K562 (cell line): Measurements from ENCODE around the gene WDR54. TPM values are rescaled to one million over a fixed set of nuclear protein-coding genes. Genes with fewer than 3 reads are reported as not detected.

Experiments
- DACH1 ChIP-seq: fragments of 450-650 bp; IDR thresholded peaks from 2 replicates; pipeline ENCODE4 v1.6.1; 2018; ENCODE audit not compliant: partially characterized antibody
- ETS2 ChIP-seq: IDR thresholded peaks from 2 replicates; pipeline ENCODE4 v1.6.1; 2016; ENCODE audit warnings: borderline replicate concordance, missing genetic modification characterization, mild to moderate bottlenecking, moderate library complexity, missing compliant biosample characterization; ENCODE audit not compliant: poor library complexity, severe bottlenecking
- ETV5 ChIP-seq: sonication (generic); formaldehyde crosslinking; IDR thresholded peaks from 2 replicates; pipeline ENCODE4 v1.4.0; 2020; ENCODE audit warnings: low read depth, mild to moderate bottlenecking, missing genetic modification reagents
- GABPB2 ChIP-seq: fragments of 250-450 bp; sonication (Bioruptor Pico); conservative IDR thresholded peaks from 2 replicates; pipeline ENCODE4 v1.5.1; 2021; ENCODE audit warnings: mild to moderate bottlenecking
- HMG20A ChIP-seq: fragments of 450-650 bp; formaldehyde crosslinking; conservative IDR thresholded peaks from 2 replicates; pipeline ENCODE4 v1.4.0; 2020; ENCODE audit warnings: mild to moderate bottlenecking, mixed read lengths
- LEF1 ChIP-seq: fragments of 450-650 bp; IDR thresholded peaks from 2 replicates; pipeline ENCODE4 v1.6.1; 2016; ENCODE audit warnings: mild to moderate bottlenecking
- MED1 ChIP-seq: sonication (generic); formaldehyde crosslinking; IDR thresholded peaks from 2 replicates; pipeline ENCODE4 v1.8.1; 2023; ENCODE audit warnings: missing genetic modification reagents, borderline replicate concordance
- MYNN ChIP-seq, 2 experiments: sonication (generic); formaldehyde crosslinking in 1 of 2; IDR thresholded peaks; 2 replicates each; pipeline versions ENCODE4 v1.5.0 to v1.6.1; 2016 to 2020; ENCODE audit warnings: antibody characterized with exemption in 1 of 2, missing genetic modification reagents in 1 of 2
- NFE2L1 ChIP-seq: fragments of 450-650 bp; IDR thresholded peaks from 2 replicates; pipeline ENCODE4 v1.6.1; 2016; ENCODE audit warnings: missing genetic modification characterization, low read depth, mild to moderate bottlenecking, missing compliant biosample characterization, moderate library complexity, borderline replicate concordance
- NR2C1 ChIP-seq, 2 experiments: fragments of 450-650 bp; IDR thresholded peaks; 2 replicates each; pipeline ENCODE4 v1.6.1; 2017; ENCODE audit warnings: mild to moderate bottlenecking in 2 of 2, antibody characterized with exemption in 1 of 2, inconsistent platforms in 1 of 2, missing compliant biosample characterization in 1 of 2, missing genetic modification characterization in 1 of 2
- PCBP1 ChIP-seq: fragments of 200-400 bp; formaldehyde crosslinking; IDR thresholded peaks from 2 replicates; pipeline ENCODE4 v1.6.1; 2018; ENCODE audit warnings: mild to moderate bottlenecking, low read depth, low read length; ENCODE audit not compliant: poor library complexity, severe bottlenecking
- POLR2A ChIP-seq: fragments of 450-650 bp; conservative IDR thresholded peaks from 2 replicates; pipeline ENCODE4 v1.6.1; 2016
- SIRT6 ChIP-seq: IDR thresholded peaks from one replicate; pipeline ENCODE4 v1.6.1; 2012; ENCODE audit warnings: low read depth, mild to moderate bottlenecking, control low read depth, inconsistent platforms, low read length, moderate library complexity
- SMARCA5 ChIP-seq: fragments of 450-650 bp; IDR thresholded peaks from 2 replicates; pipeline ENCODE4 v1.6.1; 2016
- TCF3 ChIP-seq: sonication (generic); formaldehyde crosslinking; IDR thresholded peaks from 2 replicates; pipeline ENCODE4 v1.4.0; 2020; ENCODE audit warnings: mild to moderate bottlenecking, missing genetic modification reagents
- UBTF ChIP-seq, 2 experiments: IDR thresholded peaks; 2 replicates each; pipeline ENCODE4 v1.6.1; 2012; ENCODE audit warnings: improper control_type of control experiment in 2 of 2, low read depth in 2 of 2, low read length in 2 of 2, borderline replicate concordance in 1 of 2
- ZKSCAN3 ChIP-seq: fragments of 250-450 bp; sonication (Bioruptor Pico); IDR thresholded peaks from 2 replicates; pipeline ENCODE4 v1.4.0; 2020
- ZNF197 ChIP-seq: fragments of 200-800 bp; sonication (Bioruptor generic); IDR thresholded peaks from 2 replicates; pipeline ENCODE4 v1.6.1; 2016; ENCODE audit warnings: low read depth, missing genetic modification characterization, missing compliant biosample characterization
- ZNF583 ChIP-seq: fragments of 250-450 bp; sonication (Bioruptor Pico); IDR thresholded peaks from 2 replicates; pipeline ENCODE4 v1.4.0; 2020
- ZNF699 ChIP-seq: fragments of 250-450 bp; sonication (Bioruptor Pico); IDR thresholded peaks from 2 replicates; pipeline ENCODE4 v1.8.0; 2021; ENCODE audit warnings: mild to moderate bottlenecking, moderate library complexity; ENCODE audit not compliant: insufficient replicate concordance
- ZSCAN32 ChIP-seq: fragments of 450-650 bp; formaldehyde crosslinking; IDR thresholded peaks from 2 replicates; pipeline ENCODE4 v1.4.0; 2020; ENCODE audit warnings: mild to moderate bottlenecking, moderate library complexity
- polyA plus RNA-seq, 8 experiments: library from polyadenylated mRNA; depleted of rRNA in 4 of 8; stranded (reverse) in 5 of 8; unstranded in 3 of 8; fragments of >200 nt; fragmentation: Nextera tagmentation in 2 of 8; fragmentation: Illumina TruSeq in 1 of 8; extraction: Ambion mirVana in 2 of 8; extraction: Trizol in 1 of 8; gene quantifications; 2 replicates each; pipeline versions ENCODE4 v1.2.1 to v1.2.3, GENCODE V29; 2011 to 2014; ENCODE audit warnings: inconsistent platforms in 1 of 8, missing spikeins in 1 of 8
- total RNA-seq, 7 experiments: library from RNA; depleted of rRNA in 6 of 7; stranded (reverse); fragments of >200 nt in 6 of 7; fragmentation: Illumina TruSeq in 2 of 7; extraction: Trizol in 2 of 7; gene quantifications; 2 replicates each; pipeline versions ENCODE4 v1.2.1 to v1.2.3, GENCODE V29; 2011 to 2021; ENCODE audit warnings: low replicate concordance in 1 of 7
- TF ChIP-seq, protein P1 (sequence below), 3 experiments: fragments of 200-800 bp in 1 of 3; sonication (Bioruptor generic) in 1 of 3; sonication (generic) in 1 of 3; formaldehyde crosslinking in 1 of 3; IDR thresholded peaks; 2 replicates each; pipeline versions ENCODE4 v1.6.1 to v1.8.0; 2016 to 2022; ENCODE audit warnings: mild to moderate bottlenecking in 2 of 3, missing compliant biosample characterization in 2 of 3, missing genetic modification characterization in 2 of 3, missing genetic modification reagents in 1 of 3
- TF ChIP-seq, protein P2 (sequence below): sonication (generic); formaldehyde crosslinking; IDR thresholded peaks from 2 replicates; pipeline ENCODE4 v1.8.0; 2022; ENCODE audit warnings: mild to moderate bottlenecking, missing genetic modification reagents, borderline replicate concordance

Gene WDR54
- total and polyA plus RNA-seq, 9 of the 15 experiments (the other 6 are each of a cell fraction or from before 2014, with no cell fraction given), result 5.2 to 15.2 (median 7.4) TPM

DNA sequence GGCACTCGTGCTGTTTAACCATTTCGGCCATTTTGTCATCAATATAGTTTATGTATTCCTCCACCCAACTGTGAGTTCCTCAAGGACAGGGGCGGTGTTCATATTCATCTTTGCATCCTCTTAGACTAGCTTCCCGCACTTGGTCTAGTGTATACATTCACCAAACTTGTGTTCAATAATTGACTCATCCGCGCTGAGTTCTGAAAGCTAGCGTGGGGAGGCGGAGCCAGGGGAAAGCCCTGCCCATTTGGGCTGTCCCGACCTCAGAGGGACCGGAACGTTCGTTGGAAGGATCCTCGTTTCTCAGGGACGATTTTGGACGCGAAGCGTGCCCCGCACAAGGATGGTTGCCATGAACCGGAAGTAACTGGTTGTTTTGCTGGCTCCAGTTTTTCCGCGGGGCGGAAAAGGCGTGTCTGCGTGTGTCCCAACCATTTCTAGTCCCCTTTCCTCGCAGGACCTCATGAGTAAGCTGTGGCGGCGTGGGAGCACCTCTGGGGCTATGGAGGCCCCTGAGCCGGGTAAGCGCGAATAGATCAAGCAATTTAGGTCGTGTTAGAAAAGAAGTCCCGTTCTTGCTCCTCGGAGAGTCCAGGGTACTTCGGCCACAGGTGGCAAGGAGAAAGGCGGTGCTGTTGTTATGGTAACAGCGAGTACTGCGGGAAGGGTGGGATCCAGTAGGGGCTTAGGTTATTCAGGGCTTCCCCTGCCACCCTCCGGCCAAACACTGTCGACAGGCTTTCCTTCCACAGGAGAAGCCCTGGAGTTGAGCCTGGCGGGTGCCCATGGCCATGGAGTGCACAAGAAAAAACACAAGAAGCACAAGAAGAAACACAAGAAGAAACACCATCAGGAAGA is 33.4 kb downstream of the WDR54 start, which contains the start of gene INO80B (continued):
- TF ChIP-seq DACH1 (no peak), MYNN (IDR thresholded peaks at IDR 0.05) (no peak), MYNN (CRISPR knock-in tag; IDR thresholded peaks at IDR 0.05) (no peak), TCF3 (CRISPR knock-in tag) (peak; percentile 17; the same call in 1 of the 2 replicates), NFE2L1 (no peak), NR2C1 (IDR thresholded peaks at IDR 0.05) (peak; percentile 98), NR2C1 (tag; IDR thresholded peaks at IDR 0.05) (peak; percentile 100), ETV5 (CRISPR knock-in tag) (peak; percentile 75), GABPB2 (CRISPR knock-in tag) (no peak), ETS2 (tag) (no peak), LEF1 (0 out of 2 replicates have a peak, but pooled peaks have one; percentile 30), ZNF699 (CRISPR knock-in tag) (no peak), POLR2A (peak; percentile 85), PCBP1 (no peak), SMARCA5 (no peak), ZSCAN32 (CRISPR knock-in tag) (no peak), ZNF197 (no peak), HMG20A (CRISPR knock-in tag) (no peak), SIRT6 (no peak), ZKSCAN3 (CRISPR knock-in tag) (no peak), ZNF583 (CRISPR knock-in tag) (no peak), UBTF (IDR thresholded peaks at IDR 0.05; ENCODE audit: borderline replicate concordance in 1 of 2, low read depth in 2 of 2, low read length in 2 of 2) (peak; percentile 25 to 80; a peak in 2 of 4 replicates), MED1 (CRISPR knock-in tag) (no peak)
- TF ChIP-seq, protein P1, sequence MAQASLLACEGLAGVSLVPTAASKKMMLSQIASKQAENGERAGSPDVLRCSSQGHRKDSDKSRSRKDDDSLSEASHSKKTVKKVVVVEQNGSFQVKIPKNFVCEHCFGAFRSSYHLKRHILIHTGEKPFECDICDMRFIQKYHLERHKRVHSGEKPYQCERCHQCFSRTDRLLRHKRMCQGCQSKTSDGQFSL (CRISPR knock-in tag; IDR thresholded peaks at IDR 0.05), result no peak
- TF ChIP-seq, protein P1 (tag; IDR thresholded peaks at IDR 0.05), result no peak
- TF ChIP-seq, protein P2, sequence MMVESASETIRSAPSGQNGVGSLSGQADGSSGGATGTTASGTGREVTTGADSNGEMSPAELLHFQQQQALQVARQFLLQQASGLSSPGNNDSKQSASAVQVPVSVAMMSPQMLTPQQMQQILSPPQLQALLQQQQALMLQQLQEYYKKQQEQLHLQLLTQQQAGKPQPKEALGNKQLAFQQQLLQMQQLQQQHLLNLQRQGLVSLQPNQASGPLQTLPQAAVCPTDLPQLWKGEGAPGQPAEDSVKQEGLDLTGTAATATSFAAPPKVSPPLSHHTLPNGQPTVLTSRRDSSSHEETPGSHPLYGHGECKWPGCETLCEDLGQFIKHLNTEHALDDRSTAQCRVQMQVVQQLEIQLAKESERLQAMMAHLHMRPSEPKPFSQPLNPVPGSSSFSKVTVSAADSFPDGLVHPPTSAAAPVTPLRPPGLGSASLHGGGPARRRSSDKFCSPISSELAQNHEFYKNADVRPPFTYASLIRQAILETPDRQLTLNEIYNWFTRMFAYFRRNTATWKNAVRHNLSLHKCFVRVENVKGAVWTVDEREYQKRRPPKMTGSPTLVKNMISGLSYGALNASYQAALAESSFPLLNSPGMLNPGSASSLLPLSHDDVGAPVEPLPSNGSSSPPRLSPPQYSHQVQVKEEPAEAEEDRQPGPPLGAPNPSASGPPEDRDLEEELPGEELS (CRISPR knock-in tag), result no peak
